OCI-LY3 (cell line): ENCODE data around the gene GRM4.

ENCODE experiments used
- H2AFZ ChIP-seq: fragments of 200-600, 300-600 bp; shearing (Covaris generic); 2 replicates; pipeline ENCODE4 v1.6.0; 2014; ENCODE audit warnings: antibody characterized with exemption, low read depth, low read length
- H3K27ac ChIP-seq: fragments of 200-600, 300-600 bp; sonication (generic); 2 replicates; pipeline ENCODE4 v1.5.1; 2014; ENCODE audit warnings: mild to moderate bottlenecking, low read length, moderate library complexity, mixed read lengths
- H3K27me3 ChIP-seq: fragments of 200-600, 300-600 bp; sonication (generic); 2 replicates; pipeline ENCODE4 v1.6.1; 2014; ENCODE audit warnings: low read depth, low read length, mixed read lengths
- H3K36me3 ChIP-seq: fragments of 200-600, 300-600 bp; sonication (generic); replicated peaks from 2 replicates; pipeline ENCODE3; 2014; ENCODE audit warnings: low read depth, low read length, mixed read lengths
- H3K4me1 ChIP-seq: fragments of 300-600, 200-600 bp; sonication (generic); 2 replicates; pipeline ENCODE4 v1.6.1; 2014; ENCODE audit warnings: low read length, mixed read lengths
- H3K4me2 ChIP-seq: fragments of 200-600, 300-600 bp; sonication (generic); 2 replicates; pipeline ENCODE4 v1.6.1; 2014; ENCODE audit warnings: low read length, mixed read lengths
- H3K4me3 ChIP-seq: fragments of 300-600, 200-600 bp; sonication (generic); 2 replicates; pipeline ENCODE4 v1.5.1; 2014; ENCODE audit warnings: antibody characterized with exemption, mild to moderate bottlenecking, low read length, moderate library complexity
- H3K79me2 ChIP-seq: fragments of 300-600, 200-600 bp; shearing (Covaris generic); 2 replicates; pipeline ENCODE4 v1.6.1; 2014; ENCODE audit warnings: mild to moderate bottlenecking, low read length, mixed read lengths
- H3K9ac ChIP-seq: fragments of 300-600, 200-600 bp; shearing (Covaris generic); 2 replicates; pipeline ENCODE4 v1.6.0; 2014; ENCODE audit warnings: mild to moderate bottlenecking, low read length, moderate library complexity
- H3K9me3 ChIP-seq: fragments of 200-600, 300-600 bp; shearing (Covaris generic); 2 replicates; pipeline ENCODE4 v1.6.1; 2014; ENCODE audit warnings: low read length, mixed read lengths; ENCODE audit not compliant: insufficient read depth
- H4K20me1 ChIP-seq: fragments of 200-600, 300-600 bp; sonication (generic); 2 replicates; pipeline ENCODE4 v1.6.1; 2016; ENCODE audit warnings: low read length, mixed read lengths; ENCODE audit not compliant: insufficient read depth
- EZH2phosphoT487 ChIP-seq: fragments of 200-600 bp; shearing (Covaris generic); IDR thresholded peaks from 2 replicates; pipeline ENCODE4 v1.6.1; 2018; ENCODE audit warnings: antibody characterized with exemption, mixed run types, low read depth
- TF ChIP-seq, protein P1 (sequence below): fragments of 200-600, 300-600 bp; sonication (generic); IDR thresholded peaks from 2 replicates; pipeline ENCODE4 v1.5.1; 2014; ENCODE audit warnings: antibody characterized with exemption, low read length, low read depth

Gene GRM4

DNA sequence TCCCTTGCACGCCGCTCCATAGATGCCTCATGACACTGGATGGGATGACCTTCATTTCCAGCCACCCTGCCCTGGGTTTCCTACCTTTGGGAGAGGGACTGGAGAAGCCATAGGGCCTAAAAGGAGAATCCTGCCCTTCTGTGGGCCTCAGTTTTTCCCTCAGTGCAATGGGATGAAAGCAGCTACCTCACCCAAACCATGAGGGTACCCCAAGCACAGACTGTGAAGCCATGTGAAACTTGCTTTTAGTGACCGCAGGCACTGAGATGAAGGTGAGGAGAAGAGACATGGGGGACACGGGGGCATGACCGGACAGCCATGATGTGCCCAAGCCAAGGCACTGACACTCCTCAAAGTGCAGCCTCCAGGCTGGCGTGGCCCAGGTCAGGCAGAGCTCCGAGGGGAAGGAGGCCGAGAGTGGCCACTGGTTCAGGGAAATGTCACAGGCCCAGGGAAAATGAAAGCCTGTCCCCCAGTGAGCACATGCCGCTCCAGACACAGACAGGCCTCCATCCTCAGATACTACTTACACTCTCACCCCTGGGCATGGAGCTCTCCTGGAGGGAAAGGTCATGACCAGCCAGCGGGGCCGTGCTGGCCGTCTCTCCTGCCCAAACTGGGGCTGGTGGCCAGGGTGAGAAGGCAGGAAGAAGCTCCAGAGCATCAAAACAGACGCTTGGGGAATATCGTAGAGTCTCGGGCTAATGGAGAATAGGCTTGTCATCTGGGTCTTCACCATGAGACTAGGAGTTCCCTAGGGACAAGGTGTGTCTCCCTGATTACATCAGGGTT, 116.2 kb downstream of the GRM4 start:
- Histone ChIP-seq H2AFZ (no peak overlapping the region), H3K9ac (no peak overlapping the region), H3K79me2 (no peaks in the 10 kb centered on the region), H3K4me1 (no peaks in the 10 kb centered on the region), H3K4me3 (no peak overlapping the region), H3K4me2 (no peak overlapping the region), H3K36me3 (no peaks in the 10 kb centered on the region), H3K9me3 (no peaks in the 10 kb centered on the region), H3K27me3 (no peaks in the 10 kb centered on the region), H4K20me1 (no peaks in the 10 kb centered on the region), H3K27ac (no peak overlapping the region)
- TF ChIP-seq, protein P1, sequence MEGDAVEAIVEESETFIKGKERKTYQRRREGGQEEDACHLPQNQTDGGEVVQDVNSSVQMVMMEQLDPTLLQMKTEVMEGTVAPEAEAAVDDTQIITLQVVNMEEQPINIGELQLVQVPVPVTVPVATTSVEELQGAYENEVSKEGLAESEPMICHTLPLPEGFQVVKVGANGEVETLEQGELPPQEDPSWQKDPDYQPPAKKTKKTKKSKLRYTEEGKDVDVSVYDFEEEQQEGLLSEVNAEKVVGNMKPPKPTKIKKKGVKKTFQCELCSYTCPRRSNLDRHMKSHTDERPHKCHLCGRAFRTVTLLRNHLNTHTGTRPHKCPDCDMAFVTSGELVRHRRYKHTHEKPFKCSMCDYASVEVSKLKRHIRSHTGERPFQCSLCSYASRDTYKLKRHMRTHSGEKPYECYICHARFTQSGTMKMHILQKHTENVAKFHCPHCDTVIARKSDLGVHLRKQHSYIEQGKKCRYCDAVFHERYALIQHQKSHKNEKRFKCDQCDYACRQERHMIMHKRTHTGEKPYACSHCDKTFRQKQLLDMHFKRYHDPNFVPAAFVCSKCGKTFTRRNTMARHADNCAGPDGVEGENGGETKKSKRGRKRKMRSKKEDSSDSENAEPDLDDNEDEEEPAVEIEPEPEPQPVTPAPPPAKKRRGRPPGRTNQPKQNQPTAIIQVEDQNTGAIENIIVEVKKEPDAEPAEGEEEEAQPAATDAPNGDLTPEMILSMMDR = no peak
- no peak for TF ChIP-seq EZH2phosphoT487

DNA sequence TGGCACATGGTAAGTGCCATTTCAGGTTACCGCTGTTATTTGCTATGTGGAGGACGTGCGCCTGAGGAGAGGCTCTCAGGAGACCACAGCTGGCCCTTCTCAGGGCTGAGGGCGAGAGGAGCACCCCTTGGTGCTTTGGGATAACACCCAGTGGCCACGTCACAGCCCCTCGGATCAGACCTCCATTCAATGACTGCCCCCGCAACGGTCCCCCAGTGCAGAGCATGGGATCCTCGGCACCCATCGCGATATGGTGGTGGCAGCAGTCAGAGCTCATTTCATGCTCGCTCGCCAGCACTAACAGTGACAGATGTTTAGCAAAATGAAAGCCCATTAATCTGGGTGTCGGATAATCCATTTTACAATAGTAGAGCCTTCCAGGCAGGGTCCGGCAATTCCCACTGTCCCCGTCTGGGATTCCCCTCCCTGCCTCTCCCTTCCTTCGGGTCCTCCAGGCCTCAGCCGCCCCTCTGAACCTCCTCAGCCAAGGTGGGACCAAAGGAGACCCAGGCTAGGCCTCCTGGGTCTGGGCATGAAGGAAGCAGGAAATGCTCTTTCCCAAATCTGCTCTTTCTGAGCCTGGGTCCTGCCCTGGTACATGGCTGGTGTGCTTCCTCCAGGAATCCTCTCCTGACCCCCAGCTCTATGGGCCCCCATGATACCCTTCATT, 117.1 kb downstream of the GRM4 start:
- H3K27ac ChIP-seq = no peak overlapping the region

DNA sequence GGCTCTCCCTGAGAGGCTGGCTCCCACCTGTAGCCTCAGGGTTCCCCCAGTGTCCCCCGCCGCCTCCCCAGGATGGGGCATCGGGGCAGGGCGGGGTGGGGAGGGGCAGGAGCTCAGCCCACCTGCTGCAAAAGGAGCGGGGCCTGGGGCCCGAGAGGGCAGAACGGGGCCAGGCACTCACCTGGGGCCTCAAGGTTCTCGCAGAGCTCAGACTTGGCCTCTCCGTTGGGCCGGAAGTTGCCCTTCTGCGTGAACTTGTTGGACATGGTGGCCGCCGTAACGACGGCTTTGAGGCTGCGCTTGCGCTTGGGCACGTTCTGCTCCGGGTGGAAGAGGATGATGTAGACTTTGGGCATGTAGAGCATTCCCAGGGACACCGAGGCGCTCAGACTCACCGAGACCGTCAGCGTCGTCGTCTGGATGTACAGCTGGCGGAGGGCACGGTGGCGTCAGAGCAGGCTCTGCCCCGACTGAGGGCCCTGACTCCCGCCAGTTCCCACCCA, 117.9 kb downstream of the GRM4 start:
- Histone ChIP-seq H3K79me2 (no peaks in the 10 kb centered on the region), H3K9me3 (no peaks in the 10 kb centered on the region)

More for the DNA sequence above, 117.1 kb downstream of the GRM4 start:
- no peaks in the 10 kb centered on the region for H4K20me1 ChIP-seq
- no peaks in the 10 kb centered on the region for H3K79me2 ChIP-seq
- no peak overlapping the region for H3K4me3 ChIP-seq
- no peaks in the 10 kb centered on the region for H3K9me3 ChIP-seq
- no peak overlapping the region for H3K9ac ChIP-seq
- TF ChIP-seq, protein P1 = no peak
- TF ChIP-seq EZH2phosphoT487 = no peak
- no peaks in the 10 kb centered on the region for H3K4me1 ChIP-seq
- no peak overlapping the region for H2AFZ ChIP-seq
- H3K4me2 ChIP-seq = no peak overlapping the region
- no peaks in the 10 kb centered on the region for H3K27me3 ChIP-seq
- no peaks in the 10 kb centered on the region for H3K36me3 ChIP-seq

More for the DNA sequence above, 117.9 kb downstream of the GRM4 start:
- no peaks in the 10 kb centered on the region for H3K4me1 ChIP-seq
- no peaks in the 10 kb centered on the region for H4K20me1 ChIP-seq
- no peak overlapping the region for H2AFZ ChIP-seq
- H3K27ac ChIP-seq = no peak overlapping the region
- H3K9ac ChIP-seq = no peak overlapping the region
- H3K27me3 ChIP-seq = no peaks in the 10 kb centered on the region
- no peak overlapping the region for H3K4me2 ChIP-seq
- H3K36me3 ChIP-seq = no peaks in the 10 kb centered on the region
- no peak overlapping the region for H3K4me3 ChIP-seq
- TF ChIP-seq EZH2phosphoT487 = no peak
- TF ChIP-seq, protein P1 = no peak
